Kidney tubule cell (primary cell): Measurements from ENCODE around the gene TUBB.
"Not testable (repeated sequence)": the region's sequence is repeated elsewhere in the genome, so short reads cannot be mapped to it uniquely, and the experiment has no call there.

ENCODE experiments used
- DNase-seq: peaks from one replicate; pipeline ENCODE4 v3.0.0-alpha.2; 2018; ENCODE audit warnings: low spot score

Gene TUBB

DNA sequence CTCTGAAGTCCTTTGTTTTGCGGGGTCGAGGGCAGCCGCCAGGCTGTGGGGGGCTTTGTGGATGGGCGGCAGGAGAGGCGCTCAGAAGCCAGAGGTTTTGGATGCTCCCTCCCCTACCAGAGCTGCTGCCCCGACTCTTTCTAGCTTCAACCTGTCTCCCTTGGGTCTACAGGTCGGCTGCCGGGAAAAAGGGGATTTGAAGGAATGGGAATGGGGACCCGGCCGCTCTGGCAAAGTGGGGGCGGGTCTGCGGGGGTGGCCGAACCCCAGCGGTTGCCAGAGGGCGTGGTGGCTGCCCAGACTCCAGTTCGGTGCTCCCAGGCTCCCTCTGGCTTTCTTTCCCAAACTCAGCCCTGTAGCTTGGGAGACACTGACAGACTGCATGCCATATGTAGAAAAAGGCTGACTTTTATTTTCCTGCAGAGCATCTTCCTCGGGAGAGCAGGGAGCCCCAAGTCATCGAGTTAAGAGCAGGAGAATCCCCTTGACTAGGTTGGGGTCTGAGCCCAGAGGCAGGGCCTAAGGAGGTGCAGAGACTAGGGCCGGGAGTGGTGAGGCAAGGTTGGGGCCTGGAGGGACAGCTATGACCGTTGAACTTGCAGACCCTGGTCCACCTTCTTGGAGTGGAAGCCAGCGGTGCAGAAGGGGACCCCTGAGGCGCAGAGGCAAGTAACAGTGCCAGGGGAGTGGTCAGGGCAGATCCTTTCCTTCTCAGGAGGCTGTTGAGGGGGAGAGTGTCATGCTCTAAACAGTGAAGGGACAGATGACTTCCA lies 32.3 kb upstream of the TUBB start:
- DNase-seq: no peak

DNA sequence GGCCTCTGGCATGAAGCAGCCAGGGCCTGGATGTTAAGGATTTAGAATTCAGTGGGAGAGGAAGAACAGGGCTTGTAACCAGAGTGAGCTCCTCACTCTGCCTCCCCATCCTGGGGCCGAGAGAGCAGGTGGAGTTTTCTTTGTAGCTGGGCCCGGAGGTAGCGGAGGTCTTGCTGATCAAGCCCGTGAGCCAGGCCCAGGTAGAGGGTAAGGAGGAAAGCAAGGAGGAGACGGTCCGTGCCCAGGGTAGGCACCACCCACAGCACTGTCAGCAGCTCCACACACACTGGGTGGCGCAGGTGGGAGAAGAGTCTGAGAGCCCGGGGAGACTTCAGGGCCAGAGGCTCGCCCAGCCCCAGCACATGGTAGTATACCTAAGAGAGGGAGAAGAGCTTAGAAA lies 31.6 kb upstream of the TUBB start:
- DNase-seq: no peak

DNA sequence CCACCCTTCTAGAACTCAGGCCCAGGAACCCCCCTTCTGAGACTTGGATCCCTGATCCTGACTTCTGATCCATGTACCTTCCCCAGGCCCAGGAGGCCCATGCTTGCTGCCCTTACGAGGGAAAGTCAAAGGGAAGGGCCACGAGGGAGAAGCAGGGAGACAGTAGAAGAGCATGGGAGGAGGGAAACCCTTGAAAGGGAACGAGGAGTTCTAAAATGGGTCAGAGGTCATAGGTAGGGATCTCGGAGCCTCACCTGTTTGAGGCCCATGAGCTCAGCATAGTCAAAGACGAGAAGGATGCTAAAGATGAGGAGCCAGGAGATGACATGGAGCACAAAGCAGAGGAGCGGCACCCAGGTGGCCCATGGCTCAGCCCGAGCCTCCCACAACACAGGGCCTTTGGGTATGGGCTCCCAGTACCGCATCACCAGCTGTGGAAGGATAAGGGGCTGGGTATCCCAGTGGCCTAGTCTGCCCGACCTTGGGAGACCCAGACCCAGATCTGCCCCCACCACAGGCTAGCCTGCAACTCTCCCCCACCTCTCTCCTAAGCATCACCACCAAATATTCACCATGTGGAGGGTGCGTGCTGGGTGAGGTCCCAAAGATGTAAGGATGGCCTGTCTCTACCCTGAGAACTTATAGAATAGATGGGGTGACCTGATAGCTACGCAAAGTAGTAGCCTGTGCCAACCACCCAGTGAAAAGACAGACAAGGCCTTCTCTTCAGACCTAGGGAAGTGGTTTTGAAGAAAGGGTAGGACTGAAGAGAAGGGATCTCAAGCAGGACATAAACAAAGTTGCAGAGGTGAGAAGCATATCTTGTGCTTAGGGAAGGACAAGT lies 30.9 kb upstream of the TUBB start:
- DNase-seq: no peak

DNA sequence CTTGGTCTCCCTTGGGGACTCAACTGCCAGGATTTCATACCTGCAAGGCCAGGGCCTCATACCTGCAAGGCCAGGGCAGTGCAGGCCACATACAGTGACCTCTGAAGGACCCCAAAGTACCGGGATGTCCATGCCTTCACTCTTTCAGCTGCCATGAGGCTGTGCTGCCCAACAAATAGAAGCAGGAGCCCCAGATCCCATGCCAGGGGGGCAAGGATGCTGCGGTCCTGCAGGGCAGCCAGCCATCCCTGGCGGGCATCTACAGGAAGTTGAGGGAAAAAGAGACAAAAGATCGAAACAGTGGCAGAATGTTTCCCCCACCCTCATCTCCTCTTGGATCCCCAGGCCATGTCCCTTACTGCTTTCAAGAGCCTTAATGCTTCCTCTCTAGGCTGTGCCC lies 30.2 kb upstream of the TUBB start:
- no peak for DNase-seq

DNA sequence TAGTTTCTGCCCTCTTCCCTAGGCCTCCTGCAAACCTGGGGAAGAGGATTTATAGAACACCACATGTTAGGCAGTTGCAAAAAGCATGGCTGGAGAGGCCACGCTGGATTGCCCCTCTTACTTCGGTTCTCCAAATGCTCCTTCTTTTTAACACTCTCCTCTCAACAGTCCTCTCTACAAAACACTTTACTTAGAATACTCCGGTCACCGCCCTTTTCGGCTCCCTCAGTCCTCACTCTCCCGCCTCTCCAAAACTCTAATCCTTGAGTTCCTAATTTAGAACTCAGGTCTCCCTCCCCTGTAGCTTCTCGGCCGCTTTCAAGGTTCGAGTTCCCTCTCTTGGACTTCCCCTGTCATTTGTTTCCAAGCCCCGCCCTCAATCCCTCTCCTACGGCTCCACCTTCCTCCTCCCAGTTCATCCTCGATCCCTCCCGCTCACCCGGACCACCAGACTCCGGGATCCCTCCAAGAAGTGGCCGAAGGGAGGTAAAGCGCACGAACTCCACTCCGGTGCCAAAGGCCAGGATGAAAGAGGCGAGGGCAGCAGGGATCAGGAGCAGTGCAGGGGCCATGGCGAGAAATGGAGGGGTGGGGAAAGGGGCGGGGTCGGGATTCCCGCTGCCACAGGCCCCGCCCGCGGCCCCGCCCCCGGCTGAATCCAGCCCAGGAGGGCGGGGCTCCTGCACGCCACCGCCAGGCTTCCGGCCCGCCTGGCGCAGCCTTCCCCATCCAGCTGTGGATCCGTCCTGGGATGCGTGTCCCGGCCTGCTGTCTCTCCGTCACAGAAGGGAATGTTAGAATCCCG lies 29.5 kb upstream of the TUBB start, which contains the start of gene NRM:
Gene NRM (minus strand): TSS at position 582 of the 805 bp plus-strand sequence. CDS start 10 bp downstream, at position 572.
- peak; percentile 87 for DNase-seq

DNA sequence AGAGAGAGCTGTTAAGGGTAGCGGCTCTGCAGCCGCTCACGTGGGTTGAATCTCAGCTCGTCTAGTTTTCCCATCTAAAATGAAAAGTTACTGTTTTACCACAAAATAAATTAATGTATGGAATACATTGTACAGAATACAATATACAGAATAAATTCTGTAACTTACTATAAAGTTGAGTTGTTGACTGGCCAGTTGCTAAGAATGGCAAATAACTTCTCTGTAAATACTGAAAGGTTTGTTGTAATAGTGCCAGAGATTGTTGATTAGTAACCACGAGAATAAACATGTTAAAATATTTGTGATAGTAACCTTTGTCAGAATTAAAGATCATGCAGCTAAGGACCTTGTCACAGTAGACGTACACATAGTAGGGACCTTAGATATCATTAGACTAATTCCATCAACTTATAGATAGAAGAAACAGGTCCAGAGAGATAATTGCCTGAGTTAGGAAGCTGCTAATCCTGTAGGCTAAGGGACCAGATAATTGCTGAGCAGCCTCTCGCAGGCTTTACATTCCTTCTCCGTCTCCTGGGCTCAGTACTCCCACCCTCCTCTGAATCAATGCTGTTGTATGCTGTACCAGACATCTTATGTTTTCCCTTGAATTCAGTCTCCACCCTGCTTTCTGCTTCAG lies 28.8 kb upstream of the TUBB start:
- no peak for DNase-seq

DNA sequence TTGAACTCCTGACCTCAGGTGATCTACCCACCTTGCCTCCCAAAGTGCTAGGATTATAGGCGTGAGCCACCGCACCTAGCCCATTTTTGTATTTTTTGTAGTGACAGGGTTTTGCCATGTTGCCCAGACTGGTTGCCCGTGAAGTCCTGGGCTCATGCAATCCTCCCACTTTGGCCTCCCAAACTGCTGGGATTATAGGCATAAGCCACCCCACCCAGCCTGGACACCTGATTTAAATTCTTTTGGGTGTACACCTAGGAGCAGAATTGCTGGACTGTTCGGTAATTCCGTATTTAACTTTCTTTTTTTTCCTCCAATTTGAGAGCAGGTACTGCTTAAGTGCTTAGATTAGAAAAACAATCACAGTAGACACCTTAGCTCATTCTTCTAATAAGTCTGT lies 23.7 kb upstream of the TUBB start:
- DNase-seq: no peak

DNA sequence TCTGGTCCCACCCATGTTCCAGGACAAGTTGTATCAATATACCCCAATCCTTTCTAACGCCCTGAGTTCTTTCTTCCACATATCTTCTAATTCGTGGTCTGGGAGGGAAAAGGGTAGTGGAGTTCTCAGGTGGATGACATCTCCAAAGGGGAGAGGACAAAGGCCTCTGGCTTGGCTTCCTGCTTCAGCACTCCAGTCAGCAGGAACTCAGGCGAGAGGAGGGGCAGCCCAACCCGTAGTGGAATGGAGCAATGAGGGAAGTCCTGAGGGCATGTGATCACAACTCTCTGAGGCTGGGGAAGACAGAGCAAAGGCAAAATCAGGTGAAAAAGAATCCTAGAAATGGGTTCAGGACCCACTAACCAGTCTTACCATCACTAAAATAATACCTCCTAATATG lies 19.8 kb upstream of the TUBB start:
- peak; percentile 40 for DNase-seq

DNA sequence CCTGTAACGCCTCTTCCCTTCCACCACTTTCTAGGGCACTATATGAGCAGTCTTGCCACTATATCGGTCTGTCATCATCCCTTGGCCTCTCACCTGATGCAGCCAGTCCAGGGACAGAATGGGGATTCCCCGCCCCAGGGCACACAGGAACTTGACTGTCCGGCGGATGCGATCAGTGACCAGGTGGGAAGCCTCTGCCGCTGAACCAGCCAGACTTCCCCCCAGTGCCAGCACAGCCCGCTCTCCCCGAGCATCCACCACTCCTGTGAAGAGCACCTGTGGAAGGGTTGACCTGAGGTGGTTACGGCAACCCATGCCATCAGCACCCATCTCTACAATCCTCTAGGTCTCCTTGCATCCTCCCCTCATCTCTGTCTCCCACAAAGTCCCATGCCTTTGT lies 17.1 kb upstream of the TUBB start:
- no peak for DNase-seq

DNA sequence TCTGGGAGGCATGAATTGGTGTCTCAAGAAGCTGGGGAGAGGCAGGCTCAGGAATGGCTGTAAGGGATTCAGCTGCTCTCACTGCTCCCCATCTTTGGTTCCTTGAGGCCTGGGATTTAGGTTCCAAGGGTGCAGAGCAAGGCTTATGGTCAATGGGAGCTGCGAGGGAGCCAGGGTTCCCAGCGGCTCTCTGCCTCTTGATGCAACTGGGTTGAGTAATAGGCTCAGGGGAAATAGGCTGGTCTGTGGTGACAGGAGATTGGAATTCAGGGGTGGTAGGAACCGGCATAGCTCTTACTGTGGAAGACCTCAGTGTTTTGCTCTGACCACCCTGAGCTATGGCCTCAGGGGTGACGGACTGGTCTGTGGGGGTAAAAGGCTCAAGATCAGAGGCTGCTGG lies 16.3 kb upstream of the TUBB start:
- no peak for DNase-seq

DNA sequence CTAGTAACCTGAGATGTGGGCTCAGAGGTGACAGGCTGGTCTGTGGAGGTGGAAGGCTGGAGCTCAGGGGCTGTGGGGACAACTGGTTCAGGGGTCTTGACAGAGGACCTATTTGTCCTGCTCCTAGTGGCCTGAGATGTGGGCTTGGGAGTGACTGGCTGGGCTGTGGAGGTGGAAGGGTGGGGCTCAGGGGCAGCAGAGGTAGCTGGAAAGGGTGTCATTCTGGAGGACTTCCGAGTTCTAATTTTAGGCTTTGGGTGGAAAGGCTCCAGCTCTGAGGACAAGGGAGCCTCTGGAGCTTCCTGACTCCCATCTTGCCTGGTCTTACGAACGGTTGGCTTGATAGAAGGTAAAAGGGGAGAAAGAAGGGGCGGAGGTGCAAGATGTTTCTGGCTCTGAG lies 14.5 kb upstream of the TUBB start:
- DNase-seq: no peak

DNA sequence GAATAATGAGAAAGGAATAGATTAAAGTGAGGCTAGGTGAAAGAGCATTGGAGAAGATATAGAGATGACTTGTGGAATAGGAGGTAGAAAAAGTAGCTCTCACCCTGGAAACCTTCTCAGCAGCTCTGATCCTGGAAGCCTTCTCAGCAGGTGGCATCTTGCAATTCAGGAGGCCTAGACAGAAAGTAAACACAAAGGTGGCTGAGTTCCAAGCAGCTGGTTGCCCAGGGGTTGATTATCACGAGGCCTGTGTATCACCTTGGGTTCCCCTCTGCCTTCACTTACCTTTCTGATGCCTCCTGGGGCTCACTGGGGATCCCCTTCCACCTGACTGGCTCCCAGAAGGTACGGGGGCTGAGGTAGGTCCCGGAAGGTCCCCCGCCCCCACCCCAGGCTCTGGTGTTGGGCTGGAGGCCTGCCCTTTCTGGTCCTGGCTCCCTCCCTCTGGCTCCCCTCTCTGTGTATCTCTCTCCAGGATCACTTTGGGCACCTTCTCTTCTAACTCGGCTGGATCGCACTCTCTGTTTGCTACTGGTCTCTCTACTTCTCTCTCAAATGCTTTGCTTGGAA lies 12.8 kb upstream of the TUBB start:
- no peak for DNase-seq

DNA sequence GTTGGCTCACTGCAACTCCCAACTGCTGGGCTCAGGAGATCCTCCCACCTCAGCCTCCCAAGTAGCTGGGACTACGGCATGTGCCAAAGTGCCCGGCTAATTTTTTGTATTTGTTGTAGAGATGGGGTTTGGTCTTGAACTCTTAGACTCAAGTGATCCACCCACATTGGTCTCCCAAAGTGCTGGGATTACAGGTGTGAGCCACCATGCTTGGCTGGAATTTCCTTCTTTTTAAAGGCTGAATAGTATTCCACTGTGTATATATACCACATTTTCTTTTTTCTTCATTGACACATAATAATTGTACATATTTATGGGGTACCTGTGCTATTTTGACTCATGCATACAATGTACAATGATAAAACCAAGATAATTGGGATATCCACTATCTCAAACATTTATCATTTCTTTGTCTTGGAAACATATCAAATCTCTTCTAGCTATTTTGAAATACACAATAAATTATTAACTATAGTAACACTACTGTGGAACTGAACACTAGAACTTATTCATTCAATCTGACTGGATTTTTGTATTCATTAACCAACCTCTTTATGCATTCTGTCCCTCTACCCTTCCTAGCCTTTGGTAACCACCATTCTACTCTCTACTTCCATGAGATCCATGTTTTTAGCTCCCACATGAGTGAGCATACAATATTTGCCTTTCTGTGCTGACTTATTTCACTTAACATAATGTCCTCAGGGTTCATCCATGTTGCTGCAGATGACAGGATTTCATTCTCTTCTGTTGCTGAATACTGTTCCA lies 10.9 kb upstream of the TUBB start:
- DNase-seq: peak; percentile 85

DNA sequence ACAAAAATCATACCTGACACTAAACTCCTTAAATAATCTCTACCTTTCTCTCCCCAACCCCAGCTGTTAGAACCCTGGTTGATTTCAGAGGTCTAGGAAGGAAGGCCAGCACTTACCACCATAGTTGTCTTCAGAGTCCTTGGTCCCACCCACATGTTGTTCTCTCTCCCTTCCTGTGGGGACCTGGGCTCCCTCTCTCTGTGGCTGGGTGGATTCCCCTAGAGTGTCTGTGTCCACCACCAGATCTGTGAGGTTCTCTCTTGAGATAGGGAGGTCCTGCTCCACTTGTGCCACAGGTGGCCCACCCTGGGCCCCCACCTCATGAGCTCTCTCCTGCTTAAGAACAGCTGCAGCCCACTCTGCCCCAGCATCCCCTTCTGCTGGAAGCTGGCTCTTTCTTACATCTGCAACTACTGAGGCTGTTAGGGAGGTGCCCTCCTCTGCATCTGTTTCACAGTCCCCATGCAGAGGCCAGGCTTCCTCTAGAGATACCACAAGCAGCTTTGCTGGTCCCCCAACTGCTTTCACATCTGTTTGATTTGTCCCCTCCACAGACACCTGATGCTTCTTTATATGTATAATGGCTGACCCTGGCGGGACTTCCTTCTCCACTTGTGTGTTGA lies 8.3 kb upstream of the TUBB start:
- no peak for DNase-seq

DNA sequence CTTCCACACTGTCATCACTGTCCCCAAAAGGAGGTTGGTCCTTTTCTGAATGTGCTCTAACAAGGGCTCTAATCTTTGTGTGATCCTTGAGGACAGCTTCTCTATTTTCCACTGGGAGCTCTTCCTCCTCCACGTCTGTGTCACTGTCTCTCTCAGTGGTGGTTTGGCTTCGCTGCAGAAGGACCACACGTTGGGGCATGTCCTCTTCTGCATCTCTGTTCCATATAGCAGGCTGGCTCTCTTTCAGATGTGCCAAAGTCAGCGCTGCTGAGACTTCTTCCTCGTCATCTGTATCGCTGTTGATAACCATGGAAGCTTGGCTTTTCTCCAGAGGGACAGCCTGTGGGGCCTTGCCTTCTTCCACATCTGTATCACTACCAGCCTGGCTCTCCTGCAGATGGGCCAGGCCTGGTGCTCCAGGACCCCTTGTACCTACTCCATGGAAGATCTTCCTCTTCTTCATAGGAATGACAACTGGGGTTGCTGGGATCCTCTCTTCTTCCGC lies 7.7 kb upstream of the TUBB start:
- DNase-seq: no peak

DNA sequence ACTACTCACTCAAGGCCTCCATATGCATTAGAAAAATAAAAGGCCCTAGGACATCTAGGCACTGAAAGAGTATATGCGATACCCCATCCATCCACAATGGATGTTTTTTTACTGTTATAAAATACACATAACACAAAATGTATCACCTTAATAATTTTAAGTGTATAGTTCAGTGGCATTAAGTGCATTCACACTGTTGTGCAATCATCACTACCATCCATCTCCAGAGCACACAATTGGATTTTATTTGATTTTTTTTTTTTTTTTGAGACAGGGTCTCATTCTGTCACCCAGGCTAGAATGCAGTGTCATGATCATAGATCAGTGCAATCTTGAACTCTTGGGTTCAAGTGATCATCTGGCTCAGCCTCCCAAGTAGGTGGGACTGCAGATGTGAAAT lies 5.9 kb upstream of the TUBB start:
- no peak for DNase-seq

DNA sequence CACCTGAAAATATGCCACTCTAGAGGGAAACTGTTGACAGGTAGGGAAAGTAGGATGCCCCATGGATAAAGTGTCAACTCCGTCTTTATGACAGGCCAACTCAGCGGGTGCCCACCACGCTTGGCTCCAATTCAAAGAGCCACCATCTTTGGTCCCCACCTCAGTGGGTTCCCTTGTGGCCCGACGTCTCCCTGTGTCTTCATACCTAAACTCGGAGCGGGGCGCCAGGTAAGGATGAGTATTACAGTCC lies 3.3 kb upstream of the TUBB start:
- no peak for DNase-seq

DNA sequence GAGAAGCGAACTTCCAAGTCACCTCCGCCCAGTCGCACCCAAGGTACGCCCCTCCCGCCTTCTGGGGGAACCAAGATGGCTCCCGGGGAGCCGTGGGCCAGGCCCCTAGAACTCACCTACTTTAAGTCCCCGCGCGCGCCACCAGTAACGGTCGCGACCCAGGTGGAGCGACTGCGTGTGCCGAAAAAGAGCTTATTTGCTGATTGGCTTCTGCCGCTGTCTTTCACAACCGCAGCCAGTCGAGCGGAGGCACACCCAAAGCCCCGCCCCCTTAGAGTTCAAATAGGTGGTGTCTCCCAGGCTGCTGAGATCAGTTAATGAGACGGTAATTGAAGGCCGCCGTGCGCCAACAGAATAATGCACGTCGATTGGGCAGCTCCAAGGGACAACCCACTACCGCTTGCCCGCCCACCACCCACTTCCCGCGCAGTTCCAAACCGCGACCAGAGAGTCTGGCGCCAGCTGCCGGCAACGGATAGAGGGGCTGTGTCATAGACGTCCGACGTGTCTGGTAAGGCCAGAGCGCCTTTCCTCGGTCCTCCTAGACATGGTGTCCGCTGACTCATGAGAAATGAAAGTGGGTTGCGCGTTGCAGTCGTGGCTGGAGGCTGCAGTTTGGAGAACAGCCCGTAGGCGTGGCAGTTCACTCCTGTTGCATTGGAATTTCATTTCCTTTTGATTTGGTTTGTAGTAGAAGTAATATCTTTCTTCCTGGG lies 2.9 kb upstream of the TUBB start, which contains the start of gene MDC1:
Gene MDC1 (minus strand): TSS at position 153 of the 716 bp plus-strand sequence. CDS start 2,106 bp downstream, outside the sequence.
- DNase-seq: peak; percentile 100

DNA sequence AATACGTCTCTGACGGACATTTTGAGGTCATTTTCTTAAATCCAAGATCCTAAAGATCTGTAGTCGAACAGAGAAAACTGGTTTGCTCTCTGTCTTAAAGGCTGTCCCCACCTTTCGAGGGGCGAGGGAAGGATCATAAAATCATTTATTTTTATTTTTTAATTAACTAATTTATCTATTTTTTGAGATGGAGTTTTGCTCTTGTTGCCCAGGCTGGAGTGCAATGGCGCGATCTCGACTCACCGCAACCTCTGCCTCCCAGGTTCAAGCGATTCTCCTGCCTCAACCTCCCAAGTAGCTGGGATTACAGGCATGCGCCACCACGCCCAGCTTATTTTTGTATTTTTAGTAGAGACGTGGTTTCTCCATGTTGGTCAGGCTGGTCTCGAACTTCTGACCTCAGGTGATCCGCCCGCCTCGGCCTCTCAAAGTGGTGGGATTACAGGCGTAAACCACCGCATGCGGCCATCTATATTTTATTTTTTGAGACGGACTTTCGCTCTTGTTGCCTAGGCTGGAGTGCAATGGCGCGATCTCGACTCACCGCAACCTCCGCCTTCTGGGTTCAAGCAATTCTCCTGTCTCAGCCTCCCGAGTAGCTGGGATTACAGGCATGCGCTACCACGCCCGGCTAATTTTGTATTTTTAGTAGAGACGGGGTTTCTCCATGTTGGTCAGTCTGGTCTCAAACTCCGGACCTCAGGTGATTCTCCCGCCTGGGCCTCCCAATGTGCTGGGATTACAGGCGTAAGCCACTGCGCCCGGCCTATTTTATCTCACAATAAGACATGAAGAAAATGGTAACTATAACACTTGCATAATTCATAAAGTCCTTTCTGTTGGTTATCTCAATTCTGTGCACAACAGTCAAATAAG lies 2.1 kb upstream of the TUBB start:
- not testable (repeated sequence) for DNase-seq
